ENCODE data around the gene PSENEN.
"Not testable (repeated sequence)": the region's sequence is repeated elsewhere in the genome, so short reads cannot be mapped to it uniquely, and the experiment has no call there.

PSENEN gene

GRCh38 chr19:35790981-35791813 lies 45.7 kb downstream of the PSENEN start:
- H3K4me3 ChIP-seq (ENCODE audit: control insufficient read depth, low read depth, low read length) = no peak overlapping the region
- peak; percentile 5 for TF ChIP-seq CTCF (conservative IDR thresholded peaks at IDR 0.05; ENCODE audit: control insufficient read depth, insufficient read depth, low read depth, low read length)
- DNase-seq (ENCODE audit: low read depth) = no peak

GRCh38 chr19:35791814-35792279 lies 46.4 kb downstream of the PSENEN start:
- no peak overlapping the region for H3K4me3 ChIP-seq (ENCODE audit: control insufficient read depth, low read depth, low read length)
- no peak for DNase-seq (ENCODE audit: low read depth)
- no peak for TF ChIP-seq CTCF (conservative IDR thresholded peaks at IDR 0.05; ENCODE audit: control insufficient read depth, insufficient read depth, low read depth, low read length)

GRCh38 chr19:35792312-35792711 lies 46.9 kb downstream of the PSENEN start:
- no peak for TF ChIP-seq CTCF (conservative IDR thresholded peaks at IDR 0.05; ENCODE audit: control insufficient read depth, insufficient read depth, low read depth, low read length)
- H3K4me3 ChIP-seq (ENCODE audit: control insufficient read depth, low read depth, low read length) = no peak overlapping the region
- no peak for DNase-seq (ENCODE audit: low read depth)

- TF ChIP-seq CTCF (conservative IDR thresholded peaks at IDR 0.05; ENCODE audit: control insufficient read depth, insufficient read depth, low read depth, low read length) = no peak
- DNase-seq (ENCODE audit: low read depth) = no peak
- H3K4me3 ChIP-seq (ENCODE audit: control insufficient read depth, low read depth, low read length) = no peak overlapping the region
These were observed 47.4 kb downstream of the PSENEN start for GRCh38 chr19:35792888-35793287.

GRCh38 chr19:35793381-35794165 lies 48.1 kb downstream of the PSENEN start:
- TF ChIP-seq CTCF (conservative IDR thresholded peaks at IDR 0.05; ENCODE audit: control insufficient read depth, insufficient read depth, low read depth, low read length) = no peak
- DNase-seq (ENCODE audit: low read depth) = peak; percentile 52
- no peak overlapping the region for H3K4me3 ChIP-seq (ENCODE audit: control insufficient read depth, low read depth, low read length)

- DNase-seq (ENCODE audit: low read depth); H3K4me3 ChIP-seq (ENCODE audit: control insufficient read depth, low read depth, low read length): not testable (repeated sequence)
These were observed 50.1 kb downstream of the PSENEN start for GRCh38 chr19:35795564-35795963.
